Right atrium auricular region (tissue), 2 donors: Measurements from ENCODE around the gene TOP2B. TPM values are rescaled to one million over a fixed set of nuclear protein-coding genes. Genes with fewer than 3 reads are reported as not detected.

Experiments used
- DNase-seq: peaks from one replicate; pipeline ENCODE4 v3.0.0-alpha.2; 2019; ENCODE audit warnings: low spot score
- H3K27ac ChIP-seq, 2 donors: fragments of 200-600 bp; sonication (generic); 1 replicate in 1 of 2; 2 replicates in 1 of 2; pipeline ENCODE4 v1.5.1; 2016 to 2019
- H3K27me3 ChIP-seq, 2 donors: fragments of 200-600 bp; sonication (generic); one replicate each; pipeline versions ENCODE4 v1.5.1 to v1.6.0; 2017 to 2019
- H3K36me3 ChIP-seq: fragments of 200-600 bp; sonication (generic); one replicate; pipeline ENCODE4 v1.5.1; 2016
- H3K4me1 ChIP-seq, 2 donors: fragments of 200-600 bp; sonication (generic); one replicate each; pipeline versions ENCODE4 v1.5.1 to v1.6.0; 2017 to 2019
- H3K4me3 ChIP-seq, 2 donors: fragments of 200-600 bp; sonication (generic); 1 replicate in 1 of 2; 2 replicates in 1 of 2; pipeline ENCODE4 v1.5.1; 2017 to 2019; ENCODE audit warnings: mild to moderate bottlenecking in 1 of 2, moderate library complexity in 1 of 2
- H3K9me3 ChIP-seq, 2 donors: fragments of 200-600 bp; sonication (generic); one replicate each; pipeline ENCODE4 v1.5.1; 2019
- total RNA-seq, 2 donors: library from RNA; depleted of rRNA; stranded (reverse); fragments of >200 nt; gene quantifications; one replicate each; pipeline ENCODE4 v1.1.0, GENCODE V29; 2016
- TF ChIP-seq, protein P1 (sequence below), 2 donors: fragments of 200-600 bp; sonication (generic); IDR thresholded peaks; one replicate each; pipeline ENCODE4 v1.5.1; 2019; ENCODE audit warnings: antibody characterized with exemption in 2 of 2

TOP2B gene
- total RNA-seq, 2 donors from 2014 or later, result 67.2 to 91.4 TPM

- peaks cover 0 to 25% of the 10 kb centered on the region in 2 donors for H3K4me1 ChIP-seq
- H3K4me3 ChIP-seq, result no peak overlapping the region
- H3K9me3 ChIP-seq, result no peaks in the 10 kb centered on the region
- H3K27me3 ChIP-seq, result no peaks in the 10 kb centered on the region
- H3K27ac ChIP-seq, result no peak overlapping the region
- TF ChIP-seq, protein P1, sequence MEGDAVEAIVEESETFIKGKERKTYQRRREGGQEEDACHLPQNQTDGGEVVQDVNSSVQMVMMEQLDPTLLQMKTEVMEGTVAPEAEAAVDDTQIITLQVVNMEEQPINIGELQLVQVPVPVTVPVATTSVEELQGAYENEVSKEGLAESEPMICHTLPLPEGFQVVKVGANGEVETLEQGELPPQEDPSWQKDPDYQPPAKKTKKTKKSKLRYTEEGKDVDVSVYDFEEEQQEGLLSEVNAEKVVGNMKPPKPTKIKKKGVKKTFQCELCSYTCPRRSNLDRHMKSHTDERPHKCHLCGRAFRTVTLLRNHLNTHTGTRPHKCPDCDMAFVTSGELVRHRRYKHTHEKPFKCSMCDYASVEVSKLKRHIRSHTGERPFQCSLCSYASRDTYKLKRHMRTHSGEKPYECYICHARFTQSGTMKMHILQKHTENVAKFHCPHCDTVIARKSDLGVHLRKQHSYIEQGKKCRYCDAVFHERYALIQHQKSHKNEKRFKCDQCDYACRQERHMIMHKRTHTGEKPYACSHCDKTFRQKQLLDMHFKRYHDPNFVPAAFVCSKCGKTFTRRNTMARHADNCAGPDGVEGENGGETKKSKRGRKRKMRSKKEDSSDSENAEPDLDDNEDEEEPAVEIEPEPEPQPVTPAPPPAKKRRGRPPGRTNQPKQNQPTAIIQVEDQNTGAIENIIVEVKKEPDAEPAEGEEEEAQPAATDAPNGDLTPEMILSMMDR (IDR thresholded peaks at IDR 0.05), result no peak
- peak; percentile 57 for DNase-seq
- H3K36me3 ChIP-seq, result peaks cover 17% of the 10 kb centered on the region
These were observed 79.1 kb downstream of the TOP2B start for GRCh38 chr3:25585361-25586166.

DNA sequence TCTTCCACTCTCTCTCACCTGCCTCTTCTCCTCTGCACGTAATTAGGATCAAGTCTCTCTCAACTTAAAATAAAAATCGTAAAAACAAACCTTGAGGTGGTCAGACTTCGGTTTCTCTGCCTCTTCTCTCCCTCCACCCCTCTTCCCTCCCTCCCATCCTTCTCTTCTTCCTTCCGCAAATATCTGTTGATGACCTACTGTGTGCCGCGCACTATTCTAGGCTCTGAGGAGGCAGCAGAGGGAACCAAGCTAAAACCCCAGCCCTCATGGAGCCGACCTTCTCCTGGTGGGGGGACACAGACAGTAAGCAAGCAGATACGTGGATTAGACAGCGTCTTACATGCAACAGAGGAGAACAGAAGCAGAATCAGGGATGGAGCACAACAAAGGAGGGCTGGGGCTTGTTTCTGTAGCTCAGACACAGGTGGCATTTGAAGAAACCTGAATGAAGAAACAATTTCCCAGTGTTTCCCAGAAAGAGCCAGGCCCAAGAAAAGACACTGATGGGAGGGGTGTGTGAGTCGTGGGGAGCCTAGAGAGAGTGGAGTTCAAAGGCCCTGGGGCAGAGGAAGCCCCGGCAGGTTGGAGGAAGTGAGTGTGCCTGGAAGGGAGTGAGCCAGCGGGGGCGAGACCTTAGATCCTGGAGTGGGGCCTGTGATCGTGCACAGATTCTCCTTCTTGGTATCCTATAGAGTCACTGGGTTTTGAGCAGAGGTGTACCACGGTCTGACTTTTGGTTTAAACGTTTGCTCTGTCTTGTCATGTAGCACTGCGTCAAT, 80.5 kb downstream of the TOP2B start:
- H3K4me3 ChIP-seq, result no peak overlapping the region
- no peak for DNase-seq
- peaks cover 20% of the 10 kb centered on the region for H3K36me3 ChIP-seq
- TF ChIP-seq, protein P1 (IDR thresholded peaks at IDR 0.05), result no peak
- peaks cover 0 to 11% of the 10 kb centered on the region in 2 donors for H3K4me1 ChIP-seq
- H3K27me3 ChIP-seq, result no peaks in the 10 kb centered on the region
- H3K27ac ChIP-seq, result no peak overlapping the region
- no peaks in the 10 kb centered on the region for H3K9me3 ChIP-seq

- Histone ChIP-seq H3K27ac (no peak overlapping the region), H3K4me1 (peaks cover 0 to 2% of the 10 kb centered on the region in 2 donors), H3K27me3 (no peaks in the 10 kb centered on the region), H3K36me3 (peaks cover 20% of the 10 kb centered on the region), H3K4me3 (no peak overlapping the region), H3K9me3 (no peaks in the 10 kb centered on the region)
- TF ChIP-seq, protein P1 (IDR thresholded peaks at IDR 0.05), result no peak
- no peak for DNase-seq
These were observed 81.4 kb downstream of the TOP2B start for GRCh38 chr3:25583343-25583742.

GRCh38 chr3:25582242-25582641, 82.5 kb downstream of the TOP2B start:
- H3K4me3 ChIP-seq, result no peak overlapping the region
- no peaks in the 10 kb centered on the region for H3K4me1 ChIP-seq
- H3K27me3 ChIP-seq, result no peaks in the 10 kb centered on the region
- H3K27ac ChIP-seq, result no peak overlapping the region
- H3K36me3 ChIP-seq, result peaks cover 20% of the 10 kb centered on the region
- TF ChIP-seq, protein P1 (IDR thresholded peaks at IDR 0.05), result no peak
- no peak for DNase-seq
- no peaks in the 10 kb centered on the region for H3K9me3 ChIP-seq

DNA sequence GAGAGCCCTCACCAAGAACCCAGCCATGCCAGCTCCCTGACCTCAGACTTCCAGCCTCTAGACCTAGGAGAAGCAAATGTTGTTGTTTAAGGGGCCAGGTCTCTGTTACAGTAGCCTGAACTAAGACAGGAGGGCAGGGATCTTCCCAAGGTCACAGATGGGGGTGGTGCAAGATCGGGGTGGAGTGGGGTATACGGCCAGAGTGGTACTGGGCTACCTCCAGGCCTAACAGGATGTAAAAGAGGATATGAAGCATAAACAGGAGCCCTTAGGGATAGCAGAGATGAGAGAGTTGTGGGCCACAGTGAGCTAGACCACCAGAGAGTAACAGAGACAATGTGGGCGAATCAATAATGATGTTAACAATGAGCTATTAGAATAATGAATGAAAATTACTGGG, 82.9 kb downstream of the TOP2B start:
- H3K9me3 ChIP-seq, result no peaks in the 10 kb centered on the region
- no peaks in the 10 kb centered on the region for H3K27me3 ChIP-seq
- peaks cover 20% of the 10 kb centered on the region for H3K36me3 ChIP-seq
- H3K27ac ChIP-seq, result no peak overlapping the region
- no peak overlapping the region for H3K4me3 ChIP-seq
- no peaks in the 10 kb centered on the region for H3K4me1 ChIP-seq
- DNase-seq, result no peak
- TF ChIP-seq, protein P1 (IDR thresholded peaks at IDR 0.05), result no peak
